ENCODE data around the gene TRIP4. TPM values are rescaled to one million over a fixed set of nuclear protein-coding genes. Genes with fewer than 3 reads are reported as not detected.

Gene TRIP4
- total RNA-seq, 1 experiment from 2014 or later: 21.7 TPM

- Histone ChIP-seq H3K4me1 (ENCODE audit: insufficient read depth, low read length) (no peaks in the 10 kb centered on the region), H3K27ac (ENCODE audit: insufficient read length, low read depth, low read length) (no peak overlapping the region)
Measured at GRCh38 chr15:64490598-64491259, 103.1 kb downstream of the TRIP4 start.

More at GRCh38 chr15:64490598-64491259, 103.1 kb downstream of the TRIP4 start:
- H2BK5ac ChIP-seq (ENCODE audit: insufficient read length, low read length): no peak overlapping the region
- H4K91ac ChIP-seq (ENCODE audit: insufficient read length, low read depth, low read length): no peak overlapping the region
- no peak overlapping the region for H3T11ph ChIP-seq (ENCODE audit: low read length)
- no peak overlapping the region for H3K9ac ChIP-seq (ENCODE audit: extremely low read depth, insufficient read length, low read length)
- H3K79me1 ChIP-seq (ENCODE audit: insufficient read depth, low read depth, low read length, poor library complexity, severe bottlenecking): peaks cover 6% of the 10 kb centered on the region
- H3K4ac ChIP-seq (ENCODE audit: low read depth, low read length): no peak overlapping the region
- peak overlapping the region in 1 of 3 experiments; percentile 78; a peak in 2 of 7 replicates for H3K27ac Mint-ChIP-seq
- no peaks in the 10 kb centered on the region for H3K9me3 ChIP-seq (ENCODE audit: control insufficient read depth, low read depth, low read length)
- H3K14ac ChIP-seq (ENCODE audit: insufficient read depth, low read length): no peak overlapping the region
- TF ChIP-seq CTCF (conservative IDR thresholded peaks at IDR 0.05): no peak
- H4K20me1 ChIP-seq (ENCODE audit: control insufficient read depth, insufficient read depth, insufficient read length): no peaks in the 10 kb centered on the region
- no peak overlapping the region for H3K4me2 ChIP-seq (ENCODE audit: insufficient read depth, insufficient read length, low read length)
- H3K9me3 Mint-ChIP-seq: no peaks in the 10 kb centered on the region
- no peak overlapping the region for H2BK12ac ChIP-seq (ENCODE audit: insufficient read length, low read depth, low read length)
- no peak overlapping the region for H2BK15ac ChIP-seq (ENCODE audit: low read depth, low read length)
- H4K5ac ChIP-seq (ENCODE audit: insufficient read length, low read depth, low read length): no peak overlapping the region
- H2AFZ ChIP-seq (ENCODE audit: low read length): no peak overlapping the region
- no peak overlapping the region for H3K23ac ChIP-seq (ENCODE audit: insufficient read length, low read depth, low read length)
- no peak for DNase-seq
- no peaks in the 10 kb centered on the region for H3K23me2 ChIP-seq (ENCODE audit: insufficient read length, low read depth, low read length, poor library complexity, severe bottlenecking)
- H4K8ac ChIP-seq (replicated peaks; ENCODE audit: insufficient read length, low read depth, low read length): no peak overlapping the region
- peaks cover 4 to 14% (median 9%) of the 10 kb centered on the region in 3 experiments; a peak in 4 of 7 replicates for H3K36me3 Mint-ChIP-seq (ENCODE audit: insufficient read depth in 1 of 3, low read depth in 3 of 3)
- no peak overlapping the region for H3K4me3 Mint-ChIP-seq
- no peak overlapping the region for H2AK5ac ChIP-seq (ENCODE audit: insufficient read length, low read length)
- no peak overlapping the region for H3K18ac ChIP-seq (ENCODE audit: insufficient read length, low read depth, low read length)
- H3K4me1 Mint-ChIP-seq: peaks cover 4 to 8% of the 10 kb centered on the region in 2 experiments; a peak in 1 of 4 replicates
- no peak overlapping the region for H3K56ac ChIP-seq (ENCODE audit: insufficient read length, low read depth, low read length)
- peaks cover 2% of the 10 kb centered on the region; the same call in 1 of the 2 replicates for H3K79me2 ChIP-seq (ENCODE audit: insufficient read depth, low read length)
- H3K27me3 ChIP-seq (ENCODE audit: insufficient read depth, low read length): no peaks in the 10 kb centered on the region
- H2BK20ac ChIP-seq (ENCODE audit: low read depth, low read length, poor library complexity, severe bottlenecking): no peak overlapping the region
- no peaks in the 10 kb centered on the region for H3K27me3 Mint-ChIP-seq (ENCODE audit: low read depth)
- H2BK120ac ChIP-seq (ENCODE audit: low read depth, low read length, poor library complexity, severe bottlenecking): no peak overlapping the region
